K562 (cell line): ENCODE data around the gene GDF7. TPM values are rescaled to one million over a fixed set of nuclear protein-coding genes. Genes with fewer than 3 reads are reported as not detected.
A peak's percentile ranks its signal among the peaks of the same experiment; 100 is the strongest.

Source experiments
- ARID2 ChIP-seq: fragments of 450-650 bp; IDR thresholded peaks from 2 replicates; pipeline ENCODE4 v1.6.1; 2017; ENCODE audit warnings: antibody characterized with exemption, mild to moderate bottlenecking
- BDP1 ChIP-seq: IDR thresholded peaks from 3 replicates; pipeline ENCODE4 v1.6.1; 2011; ENCODE audit not compliant: insufficient read length, insufficient read depth
- BMI1 ChIP-seq: fragments of 150-350 bp; IDR thresholded peaks from 2 replicates; pipeline ENCODE4 v1.6.1; 2014; ENCODE audit warnings: low read length
- CHD1 ChIP-seq: fragments of 200-600 bp; sonication (generic); IDR thresholded peaks from one replicate; pipeline ENCODE4 v1.6.1; 2012; ENCODE audit warnings: mild to moderate bottlenecking, moderate library complexity, low read length, inconsistent platforms
- IFI16 ChIP-seq: fragments of 250-450 bp; sonication (Bioruptor Pico); IDR thresholded peaks from 2 replicates; pipeline ENCODE4 v2.1.2; 2022; ENCODE audit warnings: mild to moderate bottlenecking, inconsistent platforms
- MAX ChIP-seq: sonication (generic); formaldehyde crosslinking; IDR thresholded peaks from 2 replicates; pipeline ENCODE4 v1.9.0; 2022; ENCODE audit warnings: mild to moderate bottlenecking, missing genetic modification reagents
- NR2C1 ChIP-seq, 2 experiments: fragments of 450-650 bp; IDR thresholded peaks; 2 replicates each; pipeline ENCODE4 v1.6.1; 2017; ENCODE audit warnings: mild to moderate bottlenecking in 2 of 2, antibody characterized with exemption in 1 of 2, inconsistent platforms in 1 of 2, missing compliant biosample characterization in 1 of 2, missing genetic modification characterization in 1 of 2
- PHF20 ChIP-seq: fragments of 450-650 bp; IDR thresholded peaks from 2 replicates; pipeline ENCODE4 v1.6.1; 2018; ENCODE audit not compliant: partially characterized antibody
- POU5F1 ChIP-seq: fragments of 150-350 bp; IDR thresholded peaks from 2 replicates; pipeline ENCODE4 v1.6.1; 2014; ENCODE audit warnings: borderline replicate concordance, low read length, low read depth, mild to moderate bottlenecking; ENCODE audit not compliant: partially characterized antibody
- RBM17 ChIP-seq: fragments of 200-400 bp; formaldehyde crosslinking; IDR thresholded peaks from 2 replicates; pipeline ENCODE4 v1.6.1; 2017; ENCODE audit warnings: low read depth, mild to moderate bottlenecking, low read length, borderline replicate concordance
- SMARCA5 ChIP-seq: fragments of 450-650 bp; IDR thresholded peaks from 2 replicates; pipeline ENCODE4 v1.6.1; 2016
- SRSF7 ChIP-seq: fragments of 200-400 bp; formaldehyde crosslinking; optimal IDR thresholded peaks from 2 replicates; pipeline ENCODE3; 2017; ENCODE audit warnings: mild to moderate bottlenecking, low read depth, low read length
- ZC3H11A ChIP-seq: IDR thresholded peaks from 2 replicates; pipeline ENCODE4 v1.6.1; 2012; ENCODE audit warnings: low read depth, low read length, improper control_type of control experiment
- ZNF57 ChIP-seq: fragments of 450-650 bp; formaldehyde crosslinking; IDR thresholded peaks from 2 replicates; pipeline ENCODE4 v1.4.0; 2020; ENCODE audit warnings: mild to moderate bottlenecking, moderate library complexity
- ZZZ3 ChIP-seq: fragments of 450-650 bp; IDR thresholded peaks from 2 replicates; pipeline ENCODE4 v1.6.1; 2016; ENCODE audit warnings: antibody characterized with exemption, mild to moderate bottlenecking, moderate library complexity
- polyA plus RNA-seq, 8 experiments: library from polyadenylated mRNA; depleted of rRNA in 4 of 8; stranded (reverse) in 5 of 8; unstranded in 3 of 8; fragments of >200 nt; fragmentation: Nextera tagmentation in 2 of 8; fragmentation: Illumina TruSeq in 1 of 8; extraction: Ambion mirVana in 2 of 8; extraction: Trizol in 1 of 8; gene quantifications; 2 replicates each; pipeline versions ENCODE4 v1.2.1 to v1.2.3, GENCODE V29; 2011 to 2014; ENCODE audit warnings: inconsistent platforms in 1 of 8, missing spikeins in 1 of 8
- total RNA-seq, 7 experiments: library from RNA; depleted of rRNA in 6 of 7; stranded (reverse); fragments of >200 nt in 6 of 7; fragmentation: Illumina TruSeq in 2 of 7; extraction: Trizol in 2 of 7; gene quantifications; 2 replicates each; pipeline versions ENCODE4 v1.2.1 to v1.2.3, GENCODE V29; 2011 to 2021; ENCODE audit warnings: low replicate concordance in 1 of 7
- TF ChIP-seq, protein P1 (sequence below): fragments of 450-650 bp; formaldehyde crosslinking; IDR thresholded peaks from 2 replicates; pipeline ENCODE4 v1.4.0; 2020; ENCODE audit warnings: mild to moderate bottlenecking, mixed read lengths
- TF ChIP-seq, protein P2 (sequence below): fragments of 250-450 bp; sonication (Bioruptor Pico); IDR thresholded peaks from 2 replicates; pipeline ENCODE4 v1.5.0; 2020; ENCODE audit warnings: mild to moderate bottlenecking, borderline replicate concordance
- TF ChIP-seq, protein P3 (sequence below), 3 experiments: fragments of 200-800 bp in 1 of 3; fragments of 250-450 bp in 1 of 3; fragments of 450-650 bp in 1 of 3; sonication (Bioruptor Pico) in 1 of 3; sonication (Bioruptor generic) in 1 of 3; formaldehyde crosslinking in 1 of 3; IDR thresholded peaks; 2 replicates each; pipeline versions ENCODE4 v1.6.1 to v1.8.0; 2016 to 2022; ENCODE audit warnings: mild to moderate bottlenecking in 2 of 3, missing genetic modification characterization in 2 of 3, missing compliant biosample characterization in 1 of 3, moderate library complexity in 1 of 3
- TF ChIP-seq, protein P4 (sequence below): sonication (generic); formaldehyde crosslinking; IDR thresholded peaks from 2 replicates; pipeline ENCODE4 v1.8.0; 2022; ENCODE audit warnings: mild to moderate bottlenecking, missing genetic modification reagents

Gene GDF7
- total and polyA plus RNA-seq, 9 of the 15 experiments (the other 6 are each of a cell fraction or from before 2014, with no cell fraction given): 0.01 TPM; not detected in 7

GRCh38 chr2:20650877-20651730, 15.8 kb upstream of the GDF7 start, which contains the start of gene HS1BP3 (continued):
- TF ChIP-seq NR2C1 (IDR thresholded peaks at IDR 0.05) (no peak), NR2C1 (tag; IDR thresholded peaks at IDR 0.05) (no peak), PHF20 (peak; percentile 5), RBM17 (no peak), CHD1 (no peak), IFI16 (CRISPR knock-in tag) (no peak), ZNF57 (CRISPR knock-in tag) (no peak), ARID2 (no peak), MAX (no peak; the same call in 1 of the 2 replicates), BMI1 (no peak), SRSF7 (no peak), BDP1 (no peak), ZC3H11A (no peak; the same call in 1 of the 2 replicates), POU5F1 (no peak), SMARCA5 (no peak), ZZZ3 (no peak)
- TF ChIP-seq, protein P1, sequence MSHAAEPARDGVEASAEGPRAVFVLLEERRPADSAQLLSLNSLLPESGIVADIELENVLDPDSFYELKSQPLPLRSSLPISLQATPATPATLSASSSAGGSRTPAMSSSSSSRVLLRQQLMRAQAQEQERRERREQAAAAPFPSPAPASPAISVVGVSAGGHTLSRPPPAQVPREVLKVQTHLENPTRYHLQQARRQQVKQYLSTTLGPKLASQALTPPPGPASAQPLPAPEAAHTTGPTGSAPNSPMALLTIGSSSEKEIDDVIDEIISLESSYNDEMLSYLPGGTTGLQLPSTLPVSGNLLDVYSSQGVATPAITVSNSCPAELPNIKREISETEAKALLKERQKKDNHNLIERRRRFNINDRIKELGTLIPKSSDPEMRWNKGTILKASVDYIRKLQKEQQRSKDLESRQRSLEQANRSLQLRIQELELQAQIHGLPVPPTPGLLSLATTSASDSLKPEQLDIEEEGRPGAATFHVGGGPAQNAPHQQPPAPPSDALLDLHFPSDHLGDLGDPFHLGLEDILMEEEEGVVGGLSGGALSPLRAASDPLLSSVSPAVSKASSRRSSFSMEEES: peak; percentile 81
- TF ChIP-seq, protein P2, sequence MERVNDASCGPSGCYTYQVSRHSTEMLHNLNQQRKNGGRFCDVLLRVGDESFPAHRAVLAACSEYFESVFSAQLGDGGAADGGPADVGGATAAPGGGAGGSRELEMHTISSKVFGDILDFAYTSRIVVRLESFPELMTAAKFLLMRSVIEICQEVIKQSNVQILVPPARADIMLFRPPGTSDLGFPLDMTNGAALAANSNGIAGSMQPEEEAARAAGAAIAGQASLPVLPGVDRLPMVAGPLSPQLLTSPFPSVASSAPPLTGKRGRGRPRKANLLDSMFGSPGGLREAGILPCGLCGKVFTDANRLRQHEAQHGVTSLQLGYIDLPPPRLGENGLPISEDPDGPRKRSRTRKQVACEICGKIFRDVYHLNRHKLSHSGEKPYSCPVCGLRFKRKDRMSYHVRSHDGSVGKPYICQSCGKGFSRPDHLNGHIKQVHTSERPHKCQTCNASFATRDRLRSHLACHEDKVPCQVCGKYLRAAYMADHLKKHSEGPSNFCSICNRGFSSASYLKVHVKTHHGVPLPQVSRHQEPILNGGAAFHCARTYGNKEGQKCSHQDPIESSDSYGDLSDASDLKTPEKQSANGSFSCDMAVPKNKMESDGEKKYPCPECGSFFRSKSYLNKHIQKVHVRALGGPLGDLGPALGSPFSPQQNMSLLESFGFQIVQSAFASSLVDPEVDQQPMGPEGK: no peak
- TF ChIP-seq, protein P3, sequence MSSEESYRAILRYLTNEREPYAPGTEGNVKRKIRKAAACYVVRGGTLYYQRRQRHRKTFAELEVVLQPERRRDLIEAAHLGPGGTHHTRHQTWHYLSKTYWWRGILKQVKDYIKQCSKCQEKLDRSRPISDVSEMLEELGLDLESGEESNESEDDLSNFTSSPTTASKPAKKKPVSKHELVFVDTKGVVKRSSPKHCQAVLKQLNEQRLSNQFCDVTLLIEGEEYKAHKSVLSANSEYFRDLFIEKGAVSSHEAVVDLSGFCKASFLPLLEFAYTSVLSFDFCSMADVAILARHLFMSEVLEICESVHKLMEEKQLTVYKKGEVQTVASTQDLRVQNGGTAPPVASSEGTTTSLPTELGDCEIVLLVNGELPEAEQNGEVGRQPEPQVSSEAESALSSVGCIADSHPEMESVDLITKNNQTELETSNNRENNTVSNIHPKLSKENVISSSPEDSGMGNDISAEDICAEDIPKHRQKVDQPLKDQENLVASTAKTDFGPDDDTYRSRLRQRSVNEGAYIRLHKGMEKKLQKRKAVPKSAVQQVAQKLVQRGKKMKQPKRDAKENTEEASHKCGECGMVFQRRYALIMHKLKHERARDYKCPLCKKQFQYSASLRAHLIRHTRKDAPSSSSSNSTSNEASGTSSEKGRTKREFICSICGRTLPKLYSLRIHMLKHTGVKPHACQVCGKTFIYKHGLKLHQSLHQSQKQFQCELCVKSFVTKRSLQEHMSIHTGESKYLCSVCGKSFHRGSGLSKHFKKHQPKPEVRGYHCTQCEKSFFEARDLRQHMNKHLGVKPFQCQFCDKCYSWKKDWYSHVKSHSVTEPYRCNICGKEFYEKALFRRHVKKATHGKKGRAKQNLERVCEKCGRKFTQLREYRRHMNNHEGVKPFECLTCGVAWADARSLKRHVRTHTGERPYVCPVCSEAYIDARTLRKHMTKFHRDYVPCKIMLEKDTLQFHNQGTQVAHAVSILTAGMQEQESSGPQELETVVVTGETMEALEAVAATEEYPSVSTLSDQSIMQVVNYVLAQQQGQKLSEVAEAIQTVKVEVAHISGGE (CRISPR knock-in tag; IDR thresholded peaks at IDR 0.05): peak in 1 of 3 experiments; percentile 74; a peak in 2 of 6 replicates
- TF ChIP-seq, protein P4, sequence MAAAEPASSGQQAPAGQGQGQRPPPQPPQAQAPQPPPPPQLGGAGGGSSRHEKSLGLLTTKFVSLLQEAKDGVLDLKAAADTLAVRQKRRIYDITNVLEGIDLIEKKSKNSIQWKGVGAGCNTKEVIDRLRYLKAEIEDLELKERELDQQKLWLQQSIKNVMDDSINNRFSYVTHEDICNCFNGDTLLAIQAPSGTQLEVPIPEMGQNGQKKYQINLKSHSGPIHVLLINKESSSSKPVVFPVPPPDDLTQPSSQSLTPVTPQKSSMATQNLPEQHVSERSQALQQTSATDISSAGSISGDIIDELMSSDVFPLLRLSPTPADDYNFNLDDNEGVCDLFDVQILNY: no peak
